ENCODE data around the gene ROS1.

Gene ROS1

DNA sequence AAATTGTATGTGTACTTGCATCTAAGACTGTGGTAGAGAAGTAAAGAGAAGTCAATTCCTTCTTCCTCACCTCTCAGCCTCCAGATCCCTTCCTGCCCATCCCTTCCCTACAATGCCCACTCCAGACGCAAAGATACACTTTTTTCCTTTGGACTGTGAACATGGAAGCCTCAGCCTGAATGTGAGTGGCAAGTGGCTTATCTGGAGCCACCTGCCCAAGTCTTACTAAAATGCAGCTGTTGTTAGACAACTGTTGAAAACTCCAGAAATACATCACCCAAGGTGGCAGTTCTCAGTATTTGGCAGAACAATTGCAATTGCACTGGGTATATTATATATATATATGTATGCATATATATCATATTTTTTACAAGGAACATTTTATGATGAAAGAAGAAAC is 152.9 kb downstream of the ROS1 start:
- DNase-seq (ENCODE audit: low spot score): no peak
- in situ Hi-C loops (cut with MboI; ENCODE audit: low pct_unique_long_range_greater_than_20kb, low sequenced_read_pairs, unreplicated experiment): no loop called here
- TF ChIP-seq, protein P1, sequence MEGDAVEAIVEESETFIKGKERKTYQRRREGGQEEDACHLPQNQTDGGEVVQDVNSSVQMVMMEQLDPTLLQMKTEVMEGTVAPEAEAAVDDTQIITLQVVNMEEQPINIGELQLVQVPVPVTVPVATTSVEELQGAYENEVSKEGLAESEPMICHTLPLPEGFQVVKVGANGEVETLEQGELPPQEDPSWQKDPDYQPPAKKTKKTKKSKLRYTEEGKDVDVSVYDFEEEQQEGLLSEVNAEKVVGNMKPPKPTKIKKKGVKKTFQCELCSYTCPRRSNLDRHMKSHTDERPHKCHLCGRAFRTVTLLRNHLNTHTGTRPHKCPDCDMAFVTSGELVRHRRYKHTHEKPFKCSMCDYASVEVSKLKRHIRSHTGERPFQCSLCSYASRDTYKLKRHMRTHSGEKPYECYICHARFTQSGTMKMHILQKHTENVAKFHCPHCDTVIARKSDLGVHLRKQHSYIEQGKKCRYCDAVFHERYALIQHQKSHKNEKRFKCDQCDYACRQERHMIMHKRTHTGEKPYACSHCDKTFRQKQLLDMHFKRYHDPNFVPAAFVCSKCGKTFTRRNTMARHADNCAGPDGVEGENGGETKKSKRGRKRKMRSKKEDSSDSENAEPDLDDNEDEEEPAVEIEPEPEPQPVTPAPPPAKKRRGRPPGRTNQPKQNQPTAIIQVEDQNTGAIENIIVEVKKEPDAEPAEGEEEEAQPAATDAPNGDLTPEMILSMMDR (IDR thresholded peaks at IDR 0.05; ENCODE audit: extremely low read depth, insufficient read depth, missing control alignments): no peak

DNA sequence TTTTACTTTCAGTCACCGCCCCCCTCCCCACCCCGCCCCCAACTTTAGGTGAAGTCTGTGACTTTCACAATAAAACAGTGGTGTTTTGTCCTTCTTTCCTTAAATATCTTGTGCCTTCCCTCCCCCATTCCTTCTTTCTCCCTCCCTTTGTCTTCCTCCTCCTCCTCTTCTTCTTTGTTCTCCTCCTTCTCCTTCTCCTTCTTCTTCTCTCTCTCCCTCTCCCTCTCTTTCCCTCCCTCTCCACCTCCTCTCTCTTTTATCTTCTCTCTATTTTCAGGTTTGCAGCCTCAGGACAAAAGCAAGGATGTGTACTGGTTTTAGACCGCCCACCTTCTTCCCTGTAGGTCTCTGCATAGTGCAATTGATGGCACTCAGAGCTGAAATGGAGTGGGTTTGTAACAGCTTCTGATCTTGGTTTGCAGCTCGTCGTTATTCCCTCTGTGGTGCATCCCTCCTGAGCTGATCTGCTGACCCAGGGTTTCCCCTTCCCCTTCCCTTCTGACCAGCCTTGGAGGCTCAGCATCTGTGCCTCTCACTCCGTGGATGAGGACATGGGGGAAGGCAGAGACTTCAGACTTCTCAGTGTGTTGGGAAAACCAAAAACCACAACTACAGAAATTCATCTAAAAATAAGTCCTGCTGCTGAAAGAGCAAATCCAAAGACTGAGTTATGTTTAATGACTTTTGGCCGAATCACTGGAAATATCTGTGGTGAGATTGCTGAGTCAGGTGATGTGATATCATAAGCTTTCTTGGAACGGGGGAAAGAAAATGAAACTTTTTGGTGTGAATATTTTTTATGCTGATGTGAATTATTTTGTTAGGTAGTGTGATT is 153.5 kb downstream of the ROS1 start:
- DNase-seq (ENCODE audit: low spot score): no peak
- TF ChIP-seq, protein P1 (IDR thresholded peaks at IDR 0.05; ENCODE audit: extremely low read depth, insufficient read depth, missing control alignments): no peak
- in situ Hi-C loops (cut with MboI; ENCODE audit: low pct_unique_long_range_greater_than_20kb, low sequenced_read_pairs, unreplicated experiment): no loop called here

DNA sequence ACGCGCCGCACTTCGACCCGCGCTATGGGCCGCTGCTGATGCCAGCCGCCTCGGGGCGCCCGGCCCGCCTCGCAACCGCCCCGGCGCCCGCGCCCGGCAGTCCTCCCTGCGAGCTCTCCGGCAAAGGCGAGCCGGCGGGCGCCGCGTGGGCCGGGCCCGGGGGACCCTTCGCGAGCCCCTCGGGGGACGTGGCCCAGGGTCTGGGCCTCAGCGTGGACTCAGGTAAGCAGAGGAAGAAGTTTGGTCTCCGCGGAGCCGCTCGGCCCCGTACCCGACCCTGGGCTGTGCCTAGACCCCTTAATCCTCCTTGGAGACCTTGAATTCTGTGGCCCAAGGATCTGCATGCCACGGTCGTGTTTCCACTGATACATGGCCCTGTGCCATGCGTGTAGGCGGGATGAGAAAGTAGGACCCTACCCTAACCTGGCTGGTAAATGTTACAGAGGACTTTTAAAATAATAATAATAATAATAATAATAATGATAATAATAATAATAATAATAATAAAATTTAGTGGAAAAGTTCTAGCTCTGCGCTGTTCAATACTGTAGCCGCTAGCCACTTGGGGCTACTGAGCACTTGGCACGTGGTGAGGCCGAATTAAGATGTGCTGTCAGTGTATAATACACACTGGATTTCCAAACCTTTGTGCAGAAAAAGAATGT is 154.8 kb downstream of the ROS1 start:
- in situ Hi-C loops (cut with MboI; ENCODE audit: low pct_unique_long_range_greater_than_20kb, low sequenced_read_pairs, unreplicated experiment): no loop called here
- TF ChIP-seq, protein P1 (IDR thresholded peaks at IDR 0.05; ENCODE audit: extremely low read depth, insufficient read depth, missing control alignments): no peak
- no peak for DNase-seq (ENCODE audit: low spot score)

GRCh38 chr6:117270055-117270842 is 155.5 kb downstream of the ROS1 start:
- DNase-seq (ENCODE audit: low spot score): no peak
- in situ Hi-C loops (cut with MboI; ENCODE audit: low pct_unique_long_range_greater_than_20kb, low sequenced_read_pairs, unreplicated experiment): no loop called here
- TF ChIP-seq, protein P1 (IDR thresholded peaks at IDR 0.05; ENCODE audit: extremely low read depth, insufficient read depth, missing control alignments): no peak

DNA sequence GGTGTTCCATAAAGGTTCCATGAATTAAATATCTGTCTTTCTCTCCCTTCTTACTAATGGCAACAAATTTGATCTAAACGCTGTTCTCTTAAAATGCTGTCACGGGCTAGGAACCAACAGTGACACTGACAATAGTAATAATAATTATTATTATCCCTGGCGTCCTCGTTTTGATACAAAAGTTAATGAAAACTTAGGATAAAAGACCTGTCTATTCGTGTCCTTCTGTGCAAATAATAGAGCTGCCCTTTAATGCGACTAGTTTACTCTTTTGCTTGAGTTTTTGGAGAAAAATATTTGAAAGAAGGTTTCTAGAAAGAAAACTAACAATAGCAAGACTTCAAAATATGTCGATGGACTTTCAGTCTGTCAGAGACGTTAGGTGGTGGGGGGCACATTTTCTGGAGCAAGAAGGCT is 156.1 kb downstream of the ROS1 start:
- no peak for DNase-seq (ENCODE audit: low spot score)
- TF ChIP-seq, protein P1 (IDR thresholded peaks at IDR 0.05; ENCODE audit: extremely low read depth, insufficient read depth, missing control alignments): no peak
- in situ Hi-C loops (cut with MboI; ENCODE audit: low pct_unique_long_range_greater_than_20kb, low sequenced_read_pairs, unreplicated experiment): no loop called here

- TF ChIP-seq, protein P1 (IDR thresholded peaks at IDR 0.05; ENCODE audit: extremely low read depth, insufficient read depth, missing control alignments): no peak
- no peak for DNase-seq (ENCODE audit: low spot score)
- in situ Hi-C loops (cut with MboI; ENCODE audit: low pct_unique_long_range_greater_than_20kb, low sequenced_read_pairs, unreplicated experiment): no loop called here
Observed at GRCh38 chr6:117268924-117269323, 156.8 kb downstream of the ROS1 start.
